ENCODE data around the gene INSYN1. TPM values are rescaled to one million over a fixed set of nuclear protein-coding genes. Genes with fewer than 3 reads are reported as not detected.
"Not testable (repeated sequence)": the region's sequence is repeated elsewhere in the genome, so short reads cannot be mapped to it uniquely, and the experiment has no call there.

The INSYN1 gene
- total RNA-seq, 4 donors from 2014 or later, result 2.7 to 11.6 (median 7.7) TPM

DNA sequence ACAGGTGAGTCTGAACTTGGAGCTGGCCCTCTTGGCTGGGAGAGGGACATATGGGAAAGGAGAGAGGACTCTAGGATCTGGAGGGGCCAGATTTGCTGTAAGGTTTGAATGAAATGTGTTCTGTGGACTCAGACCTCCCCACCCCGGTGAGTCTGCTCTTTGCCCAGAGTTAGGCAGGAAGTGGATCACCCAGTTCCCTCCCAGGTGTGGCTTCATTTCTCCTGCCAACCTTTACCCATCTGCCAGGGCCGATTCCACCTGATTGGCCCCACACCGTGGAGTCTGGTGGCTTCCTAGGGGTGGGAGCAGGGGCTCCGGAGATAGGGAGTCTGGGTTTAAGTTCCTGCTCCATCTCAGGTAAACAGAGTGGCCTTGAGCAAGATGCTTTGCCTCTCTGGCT, 43.5 kb downstream of the INSYN1 start:
- H3K36me3 ChIP-seq, result peaks cover 0 to 45% of the 10 kb centered on the region in 2 donors
- TF ChIP-seq POLR2A (IDR thresholded peaks at IDR 0.05) (no peak), CTCF (IDR thresholded peaks at IDR 0.05 in 4 of 5, conservative IDR thresholded peaks at IDR 0.05 in 1 of 5) (no peak)

DNA sequence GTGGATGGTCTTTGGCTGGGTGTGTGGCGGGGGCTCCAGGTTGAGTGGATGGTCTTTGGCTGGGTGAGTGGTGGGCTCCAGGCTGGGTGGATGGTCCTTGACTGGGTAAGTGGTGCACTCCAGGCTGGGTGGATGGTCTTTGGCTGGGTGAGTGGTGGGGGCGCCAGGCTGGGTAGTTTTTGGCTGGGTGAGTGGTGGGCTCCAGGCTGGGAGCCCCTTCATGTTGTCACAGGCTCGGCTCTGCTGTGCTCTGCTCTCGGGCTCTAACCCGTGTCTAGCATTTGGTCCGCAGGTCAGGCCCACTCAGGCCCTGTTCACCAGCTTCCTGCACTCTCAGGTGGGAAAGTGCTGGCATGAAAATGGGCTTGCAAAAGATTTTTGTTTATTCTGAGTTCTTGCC, 43.9 kb downstream of the INSYN1 start:
- TF ChIP-seq POLR2A (IDR thresholded peaks at IDR 0.05), result no peak
- no peak for TF ChIP-seq CTCF (IDR thresholded peaks at IDR 0.05 in 4 of 5, conservative IDR thresholded peaks at IDR 0.05 in 1 of 5)
- H3K27ac ChIP-seq, result no peak overlapping the region
- in situ Hi-C loops (cut with MboI; ENCODE audit: low sequenced_read_pairs in 4 of 4), result no loop called here
- DNase-seq, result no peak
- peaks cover 0 to 45% of the 10 kb centered on the region in 2 donors for H3K36me3 ChIP-seq
- H3K9me3 ChIP-seq, result no peaks in the 10 kb centered on the region
- H3K4me3 ChIP-seq, result no peak overlapping the region
- H3K4me1 ChIP-seq, result no peaks in the 10 kb centered on the region
- no peaks in the 10 kb centered on the region for H3K27me3 ChIP-seq
- intact Hi-C loops (cut with DNase I; ENCODE audit: low total_unique reads), result no loop called here
- no peak for ATAC-seq

More for the DNA sequence above, 43.5 kb downstream of the INSYN1 start:
- H3K4me1 ChIP-seq, result no peaks in the 10 kb centered on the region
- no peak overlapping the region for H3K27ac ChIP-seq
- DNase-seq, result no peak
- no peak for ATAC-seq
- in situ Hi-C loops (cut with MboI; ENCODE audit: low sequenced_read_pairs in 4 of 4) (no loop called here), intact Hi-C loops (cut with DNase I; ENCODE audit: low total_unique reads) (no loop called here)
- H3K27me3 ChIP-seq, result no peaks in the 10 kb centered on the region
- no peaks in the 10 kb centered on the region for H3K9me3 ChIP-seq
- H3K4me3 ChIP-seq, result no peak overlapping the region

DNA sequence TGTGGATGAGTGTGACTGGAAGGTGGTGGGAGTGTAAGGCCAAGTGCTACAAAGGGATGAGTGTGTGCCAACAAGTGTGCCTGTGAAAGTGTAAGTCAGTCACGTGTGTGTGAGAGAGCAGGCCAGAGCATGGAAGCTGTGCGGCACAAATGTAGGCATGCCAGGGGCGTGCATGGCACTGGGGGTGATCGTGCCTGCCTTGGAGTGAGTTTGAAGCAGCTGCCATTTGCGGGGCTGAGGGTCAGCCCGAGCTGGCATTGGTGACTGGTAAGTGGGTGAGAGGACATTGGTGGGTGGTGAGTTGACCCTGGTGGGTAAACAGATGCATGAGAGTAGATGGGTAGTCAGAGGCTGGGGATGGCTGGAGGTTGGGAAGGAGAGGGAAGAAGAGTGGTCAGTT, 44.5 kb downstream of the INSYN1 start:
- no peak for DNase-seq
- Histone ChIP-seq H3K9me3 (no peaks in the 10 kb centered on the region), H3K27ac (no peak overlapping the region), H3K4me3 (no peak overlapping the region), H3K27me3 (no peaks in the 10 kb centered on the region), H3K4me1 (no peaks in the 10 kb centered on the region), H3K36me3 (peaks cover 0 to 41% of the 10 kb centered on the region in 2 donors)
- intact Hi-C loops (cut with DNase I; ENCODE audit: low total_unique reads) (no loop called here), in situ Hi-C loops (cut with MboI; ENCODE audit: low sequenced_read_pairs in 4 of 4) (no loop called here)
- no peak for ATAC-seq
- TF ChIP-seq CTCF (IDR thresholded peaks at IDR 0.05 in 4 of 5, conservative IDR thresholded peaks at IDR 0.05 in 1 of 5) (no peak), POLR2A (IDR thresholded peaks at IDR 0.05) (no peak)

DNA sequence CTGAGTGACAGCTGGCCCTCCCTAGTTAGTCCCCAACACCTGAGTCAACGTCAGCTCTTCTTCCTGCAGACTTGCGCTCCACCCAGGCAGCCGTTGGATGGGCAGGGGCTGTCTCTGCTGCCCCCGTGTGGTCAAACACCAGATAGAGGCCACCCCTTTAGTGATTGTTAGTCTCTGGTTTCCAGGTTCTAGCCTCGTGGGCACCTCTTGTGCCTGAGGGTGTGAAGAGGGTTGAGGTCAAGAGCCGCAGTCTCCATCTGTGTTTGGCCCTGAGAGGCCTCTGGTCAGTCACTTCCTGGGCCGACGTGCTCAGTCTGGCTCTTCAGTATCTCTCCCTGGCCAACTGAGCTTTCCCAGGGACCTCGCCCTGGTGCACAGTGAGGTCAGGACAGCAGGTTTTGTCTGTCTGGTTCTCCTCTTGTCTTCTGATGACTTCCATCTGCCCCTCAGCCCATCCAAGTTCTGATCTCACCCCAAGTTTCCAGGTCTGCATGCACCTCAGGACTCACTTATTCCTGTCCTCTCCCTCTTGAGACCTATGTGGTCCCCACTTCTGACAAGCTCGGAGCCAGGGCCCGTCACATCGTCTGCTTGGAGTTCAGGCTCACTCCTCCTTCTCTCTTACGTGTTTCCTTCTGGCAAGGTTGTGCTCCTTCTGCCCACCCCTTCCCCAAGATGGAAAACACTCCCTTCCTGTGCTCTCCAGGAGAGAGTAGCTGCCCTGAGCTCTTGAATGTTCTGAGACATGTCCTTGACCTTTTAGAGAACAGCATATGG, 48.1 kb downstream of the INSYN1 start:
- in situ Hi-C loops (cut with MboI; ENCODE audit: low sequenced_read_pairs in 4 of 4), result no loop called here

GRCh38 chr15:73704142-73704868, 48.8 kb downstream of the INSYN1 start:
- H3K9me3 ChIP-seq; ATAC-seq; in situ Hi-C loops (cut with MboI; ENCODE audit: low sequenced_read_pairs in 4 of 4); H3K27ac ChIP-seq; DNase-seq; intact Hi-C loops (cut with DNase I; ENCODE audit: low total_unique reads); H3K4me3 ChIP-seq; H3K4me1 ChIP-seq; H3K27me3 ChIP-seq: not testable (repeated sequence)
- H3K36me3 ChIP-seq, result peaks cover 0 to 14% of the 10 kb centered on the region in 2 donors

More for the DNA sequence above, 48.1 kb downstream of the INSYN1 start:
- H3K4me3 ChIP-seq, result no peak overlapping the region
- DNase-seq (peak; percentile 11 to 45), ATAC-seq (peak in 1 of 2 donors; percentile 67)
- no peak overlapping the region for H3K27ac ChIP-seq
- H3K9me3 ChIP-seq, result no peaks in the 10 kb centered on the region
- intact Hi-C loops (cut with DNase I; ENCODE audit: low total_unique reads), result no loop called here
- peaks cover 0 to 14% of the 10 kb centered on the region in 2 donors for H3K36me3 ChIP-seq
- H3K4me1 ChIP-seq, result no peaks in the 10 kb centered on the region
- TF ChIP-seq POLR2A (IDR thresholded peaks at IDR 0.05) (no peak), CTCF (IDR thresholded peaks at IDR 0.05 in 4 of 5, conservative IDR thresholded peaks at IDR 0.05 in 1 of 5) (peak; percentile 28 to 80 (median 74))
- H3K27me3 ChIP-seq, result no peaks in the 10 kb centered on the region

GRCh38 chr15:73703601-73704000, 49.5 kb downstream of the INSYN1 start:
- intact Hi-C loops (cut with DNase I; ENCODE audit: low total_unique reads); H3K4me3 ChIP-seq; DNase-seq; H3K27ac ChIP-seq; H3K4me1 ChIP-seq; H3K27me3 ChIP-seq; in situ Hi-C loops (cut with MboI; ENCODE audit: low sequenced_read_pairs in 4 of 4); H3K9me3 ChIP-seq; ATAC-seq: not testable (repeated sequence)
- H3K36me3 ChIP-seq, result peaks cover 0 to 13% of the 10 kb centered on the region in 2 donors

GRCh38 chr15:73702311-73703239, 50.6 kb downstream of the INSYN1 start:
- H3K9me3 ChIP-seq; DNase-seq; ATAC-seq; H3K4me1 ChIP-seq; H3K27me3 ChIP-seq; H3K36me3 ChIP-seq; intact Hi-C loops (cut with DNase I; ENCODE audit: low total_unique reads); H3K4me3 ChIP-seq; H3K27ac ChIP-seq; in situ Hi-C loops (cut with MboI; ENCODE audit: low sequenced_read_pairs in 4 of 4): not testable (repeated sequence)
